ENCODE results near the gene FCAR. TPM values are rescaled to one million over a fixed set of nuclear protein-coding genes. Genes with fewer than 3 reads are reported as not detected.
"Not testable (repeated sequence)": the region's sequence is repeated elsewhere in the genome, so short reads cannot be mapped to it uniquely, and the experiment has no call there.

Gene FCAR
- total RNA-seq, 2 donors from 2014 or later: 0.70 to 8.6 TPM

GRCh38 chr19:54863459-54863858, 10.6 kb upstream of the FCAR start:
- ATAC-seq; DNase-seq; H3K4me3 Mint-ChIP-seq; H3K27ac Mint-ChIP-seq; H3K4me1 Mint-ChIP-seq; H3K9me3 ChIP-seq (ENCODE audit: control insufficient read depth, low read length, poor library complexity, severe bottlenecking); H3K36me3 Mint-ChIP-seq (ENCODE audit: low read depth): not testable (repeated sequence)
- H3K27me3 Mint-ChIP-seq: peaks cover 12% of the 10 kb centered on the region

DNA sequence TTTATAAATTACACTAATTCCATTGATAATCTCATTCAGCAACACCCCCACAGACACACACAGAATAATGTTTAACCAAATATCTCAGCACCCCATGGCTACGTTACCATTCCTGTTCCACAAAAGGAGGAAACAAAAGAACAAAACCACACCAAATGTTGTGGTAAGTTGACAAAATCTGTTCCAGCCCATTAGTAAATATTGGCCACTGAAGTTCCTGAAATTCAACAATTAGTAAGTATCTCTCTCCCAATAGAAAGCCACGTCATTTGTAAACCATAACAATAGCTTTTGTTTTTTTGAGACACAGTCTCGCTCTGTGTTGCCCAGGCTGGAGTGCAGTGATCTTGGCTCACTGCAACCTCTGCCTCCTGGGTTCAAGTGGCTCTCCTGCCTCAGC, 2.3 kb upstream of the FCAR start:
- H3K9me3 ChIP-seq (ENCODE audit: control insufficient read depth, low read length, poor library complexity, severe bottlenecking): no peaks in the 10 kb centered on the region
- no peak for ATAC-seq
- H3K27ac Mint-ChIP-seq: no peak overlapping the region
- H3K36me3 Mint-ChIP-seq (ENCODE audit: low read depth): no peaks in the 10 kb centered on the region
- no peak overlapping the region for H3K4me3 Mint-ChIP-seq
- H3K4me1 Mint-ChIP-seq: no peaks in the 10 kb centered on the region
- peaks cover 12% of the 10 kb centered on the region for H3K27me3 Mint-ChIP-seq
- DNase-seq: no peak

DNA sequence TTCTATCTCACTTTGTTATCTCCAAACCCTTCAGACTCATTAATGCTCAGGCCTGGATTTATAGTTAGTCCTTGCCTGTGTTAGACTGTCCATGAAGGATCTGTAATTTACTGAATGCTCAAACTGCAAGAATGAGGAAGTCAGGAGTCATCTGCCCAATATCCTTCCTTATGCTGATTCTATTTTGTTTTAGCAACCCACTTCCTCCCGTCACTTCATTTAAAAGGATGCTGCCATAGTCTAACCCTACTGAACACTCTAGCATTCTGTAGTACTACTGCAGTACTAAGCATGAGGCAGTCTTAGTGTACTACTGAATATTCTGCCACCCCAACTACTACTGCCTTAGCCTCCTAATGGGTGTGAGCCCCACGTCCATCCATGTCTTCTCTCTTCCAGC, 1.5 kb downstream of the FCAR start:
- H3K4me1 Mint-ChIP-seq: no peaks in the 10 kb centered on the region
- H3K36me3 Mint-ChIP-seq (ENCODE audit: low read depth): no peaks in the 10 kb centered on the region
- H3K4me3 Mint-ChIP-seq: no peak overlapping the region
- H3K27me3 Mint-ChIP-seq: peaks cover 19% of the 10 kb centered on the region
- DNase-seq (no peak), ATAC-seq (no peak)
- H3K27ac Mint-ChIP-seq: no peak overlapping the region
- H3K9me3 ChIP-seq (ENCODE audit: control insufficient read depth, low read length, poor library complexity, severe bottlenecking): no peaks in the 10 kb centered on the region

DNA sequence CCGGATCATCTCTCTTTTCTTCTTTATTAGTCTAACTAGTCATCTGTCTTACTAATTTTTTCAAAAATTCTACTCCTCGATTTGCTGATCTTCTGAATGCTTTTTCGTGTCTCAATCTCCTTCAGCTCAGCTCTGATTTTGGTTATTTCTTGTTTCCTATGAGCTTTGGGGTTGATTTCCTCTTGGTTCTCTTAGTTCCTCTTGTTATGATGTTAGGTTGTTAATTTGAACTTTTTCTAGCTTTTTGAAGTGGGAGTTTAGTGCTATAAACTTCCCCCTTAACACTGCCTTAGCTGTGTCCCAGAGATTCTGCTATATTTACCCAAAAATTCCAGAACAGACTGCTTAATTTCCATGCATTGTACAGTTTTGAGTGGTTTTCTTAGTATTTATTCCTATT, 3.4 kb downstream of the FCAR start:
- Mint-ChIP-seq H3K36me3 (ENCODE audit: low read depth) (no peaks in the 10 kb centered on the region), H3K27me3 (peaks cover 28% of the 10 kb centered on the region), H3K4me3 (no peak overlapping the region), H3K27ac (no peak overlapping the region), H3K4me1 (no peaks in the 10 kb centered on the region)
- no peaks in the 10 kb centered on the region for H3K9me3 ChIP-seq (ENCODE audit: control insufficient read depth, low read length, poor library complexity, severe bottlenecking)
- no peak for ATAC-seq
- no peak for DNase-seq

GRCh38 chr19:54881884-54882283, 7.8 kb downstream of the FCAR start:
- ATAC-seq (no peak), DNase-seq (no peak)
- Mint-ChIP-seq H3K27me3 (peaks cover 32% of the 10 kb centered on the region), H3K36me3 (ENCODE audit: low read depth) (peaks cover 2% of the 10 kb centered on the region), H3K4me3 (no peak overlapping the region), H3K4me1 (no peaks in the 10 kb centered on the region), H3K27ac (no peak overlapping the region)
- H3K9me3 ChIP-seq (ENCODE audit: control insufficient read depth, low read length, poor library complexity, severe bottlenecking): no peaks in the 10 kb centered on the region

- no peak overlapping the region for H3K27ac Mint-ChIP-seq
- ATAC-seq: no peak
Measured at GRCh38 chr19:54882758-54883157, 8.7 kb downstream of the FCAR start.

DNA sequence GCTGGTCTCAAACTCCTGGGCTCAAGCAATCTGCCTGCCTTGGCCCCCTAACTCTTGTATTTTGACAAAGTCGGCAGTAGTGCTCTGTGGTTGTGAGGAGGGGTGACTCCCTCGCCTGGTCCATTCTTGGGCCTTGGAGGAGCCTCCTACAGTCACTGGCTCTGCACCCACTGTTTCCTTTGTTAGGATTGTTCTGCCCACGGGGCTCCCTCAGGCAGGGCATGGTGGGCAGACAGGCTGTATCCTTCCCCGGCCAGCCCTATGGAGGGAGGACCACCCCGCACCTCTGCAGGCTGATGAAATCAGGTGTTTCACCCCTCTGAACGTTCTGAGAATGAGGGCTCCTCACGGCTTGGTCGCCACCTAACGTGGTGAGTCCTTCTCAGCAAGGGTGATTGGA, 9.2 kb downstream of the FCAR start:
- no peak overlapping the region for H3K27ac Mint-ChIP-seq
- H3K36me3 Mint-ChIP-seq (ENCODE audit: low read depth): peaks cover 2% of the 10 kb centered on the region
- H3K4me1 Mint-ChIP-seq: no peaks in the 10 kb centered on the region
- H3K4me3 Mint-ChIP-seq: no peak overlapping the region
- ATAC-seq: no peak
- no peaks in the 10 kb centered on the region for H3K9me3 ChIP-seq (ENCODE audit: control insufficient read depth, low read length, poor library complexity, severe bottlenecking)
- H3K27me3 Mint-ChIP-seq: peaks cover 26% of the 10 kb centered on the region
- no peak for DNase-seq

More at GRCh38 chr19:54882758-54883157, 8.7 kb downstream of the FCAR start:
- no peaks in the 10 kb centered on the region for H3K9me3 ChIP-seq (ENCODE audit: control insufficient read depth, low read length, poor library complexity, severe bottlenecking)
- no peak for DNase-seq
- Mint-ChIP-seq H3K4me3 (no peak overlapping the region), H3K36me3 (ENCODE audit: low read depth) (peaks cover 2% of the 10 kb centered on the region), H3K27me3 (peaks cover 26% of the 10 kb centered on the region), H3K4me1 (no peaks in the 10 kb centered on the region)

DNA sequence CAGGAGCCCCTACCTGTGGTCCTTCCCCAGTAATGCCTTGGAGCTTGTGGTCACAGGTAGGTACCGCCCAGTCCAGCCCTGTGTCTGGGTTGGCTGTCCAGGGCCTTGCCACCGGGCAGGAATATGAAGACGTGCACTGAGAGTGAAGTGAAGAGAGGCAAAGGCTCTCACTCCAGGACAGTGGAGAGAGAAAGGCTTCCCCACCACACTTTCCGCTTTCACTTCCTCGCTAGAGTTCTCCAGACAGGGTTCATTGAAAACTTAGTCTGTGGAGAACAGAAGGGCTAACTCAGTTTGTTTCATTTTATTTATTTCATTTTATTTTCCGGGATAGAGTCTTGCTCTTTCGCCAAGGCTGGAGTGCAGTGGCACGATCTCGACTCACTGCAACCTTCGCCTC, 14.2 kb downstream of the FCAR start:
- ATAC-seq (no peak), DNase-seq (no peak)
- H3K27me3 Mint-ChIP-seq: peaks cover 5% of the 10 kb centered on the region
- no peak overlapping the region for H3K27ac Mint-ChIP-seq
- no peaks in the 10 kb centered on the region for H3K9me3 ChIP-seq (ENCODE audit: control insufficient read depth, low read length, poor library complexity, severe bottlenecking)
- H3K4me3 Mint-ChIP-seq: no peak overlapping the region
- H3K4me1 Mint-ChIP-seq: no peaks in the 10 kb centered on the region
- H3K36me3 Mint-ChIP-seq (ENCODE audit: low read depth): no peaks in the 10 kb centered on the region

GRCh38 chr19:54889566-54889965, 15.5 kb downstream of the FCAR start:
- no peaks in the 10 kb centered on the region for H3K36me3 Mint-ChIP-seq (ENCODE audit: low read depth)
- H3K4me1 Mint-ChIP-seq: no peaks in the 10 kb centered on the region
- no peak overlapping the region for H3K4me3 Mint-ChIP-seq
- H3K27ac Mint-ChIP-seq: no peak overlapping the region
- ATAC-seq: no peak
- DNase-seq: no peak
- peaks cover 5% of the 10 kb centered on the region for H3K27me3 Mint-ChIP-seq
- H3K9me3 ChIP-seq (ENCODE audit: control insufficient read depth, low read length, poor library complexity, severe bottlenecking): no peaks in the 10 kb centered on the region

- H3K27ac Mint-ChIP-seq: no peak overlapping the region
- ATAC-seq: no peak
Measured at GRCh38 chr19:54893406-54893805, 19.4 kb downstream of the FCAR start.

DNA sequence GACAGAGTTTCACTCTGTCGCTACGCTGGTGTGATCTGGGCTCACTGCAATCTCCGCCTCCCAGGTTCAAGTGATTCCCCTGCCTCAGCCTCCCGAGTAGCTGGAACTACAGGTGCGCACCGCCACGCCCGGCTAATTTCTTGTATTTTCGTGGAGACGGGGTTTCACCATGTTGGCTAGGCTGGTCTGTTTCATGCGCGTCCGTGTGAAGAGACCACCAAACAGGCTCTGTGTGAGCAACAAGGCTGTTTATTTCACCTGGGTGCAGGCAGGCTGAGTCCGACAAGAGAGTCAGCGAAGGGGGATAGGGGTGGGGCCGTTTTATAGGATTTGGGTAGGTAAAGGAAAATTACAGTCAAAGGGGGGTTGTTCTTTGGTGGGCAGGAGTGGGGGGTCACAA, 20.1 kb downstream of the FCAR start:
- H3K4me3 Mint-ChIP-seq; H3K4me1 Mint-ChIP-seq; ATAC-seq; H3K36me3 Mint-ChIP-seq (ENCODE audit: low read depth); DNase-seq; H3K27ac Mint-ChIP-seq; H3K9me3 ChIP-seq (ENCODE audit: control insufficient read depth, low read length, poor library complexity, severe bottlenecking): not testable (repeated sequence)
- H3K27me3 Mint-ChIP-seq: peaks cover 33% of the 10 kb centered on the region

More at GRCh38 chr19:54893406-54893805, 19.4 kb downstream of the FCAR start:
- H3K9me3 ChIP-seq (ENCODE audit: control insufficient read depth, low read length, poor library complexity, severe bottlenecking): no peaks in the 10 kb centered on the region
- no peak for DNase-seq
- H3K4me1 Mint-ChIP-seq: no peaks in the 10 kb centered on the region
- H3K27me3 Mint-ChIP-seq: peaks cover 26% of the 10 kb centered on the region
- peaks cover 2% of the 10 kb centered on the region for H3K36me3 Mint-ChIP-seq (ENCODE audit: low read depth)
- no peak overlapping the region for H3K4me3 Mint-ChIP-seq

- H3K9me3 ChIP-seq (ENCODE audit: control insufficient read depth, low read length, poor library complexity, severe bottlenecking): no peaks in the 10 kb centered on the region
- Mint-ChIP-seq H3K4me1 (peaks cover 3% of the 10 kb centered on the region), H3K4me3 (no peak overlapping the region), H3K36me3 (ENCODE audit: low read depth) (peaks cover 2% of the 10 kb centered on the region), H3K27ac (no peak overlapping the region), H3K27me3 (peaks cover 40% of the 10 kb centered on the region)
- no peak for DNase-seq
- no peak for ATAC-seq
Measured at GRCh38 chr19:54896036-54896435, 22.0 kb downstream of the FCAR start.

GRCh38 chr19:54898685-54899084, 24.6 kb downstream of the FCAR start:
- H3K4me1 Mint-ChIP-seq; ATAC-seq; H3K36me3 Mint-ChIP-seq (ENCODE audit: low read depth); H3K27ac Mint-ChIP-seq; DNase-seq; H3K4me3 Mint-ChIP-seq; H3K9me3 ChIP-seq (ENCODE audit: control insufficient read depth, low read length, poor library complexity, severe bottlenecking): not testable (repeated sequence)
- H3K27me3 Mint-ChIP-seq: peaks cover 40% of the 10 kb centered on the region

GRCh38 chr19:54899646-54900045, 25.6 kb downstream of the FCAR start:
- H3K36me3 Mint-ChIP-seq (ENCODE audit: low read depth); H3K27ac Mint-ChIP-seq; DNase-seq; H3K4me1 Mint-ChIP-seq; H3K9me3 ChIP-seq (ENCODE audit: control insufficient read depth, low read length, poor library complexity, severe bottlenecking); ATAC-seq; H3K4me3 Mint-ChIP-seq: not testable (repeated sequence)
- peaks cover 39% of the 10 kb centered on the region for H3K27me3 Mint-ChIP-seq
